Aorta (tissue), 5 donors: ENCODE results near the gene JHY. TPM values are rescaled to one million over a fixed set of nuclear protein-coding genes. Genes with fewer than 3 reads are reported as not detected.

Experiments used
- ATAC-seq: fragments of 200-7000 bp; cut with Tn5 transposase; one replicate; pipeline ENCODE4 v1.9.1; 2022; ENCODE audit warnings: moderate library complexity; ENCODE audit not compliant: low FRiP score
- DNase-seq, 2 donors: peaks; one replicate each; pipeline ENCODE4 v3.0.0-alpha.2; 2020
- H3K27ac ChIP-seq, 2 donors: one replicate each; pipeline ENCODE4 v1.5.1; 2013; ENCODE audit warnings: low read length in 2 of 2, mild to moderate bottlenecking in 2 of 2, moderate library complexity in 2 of 2, control low read depth in 1 of 2, inconsistent platforms in 1 of 2, low read depth in 1 of 2
- H3K27me3 ChIP-seq, 2 donors: one replicate each; pipeline ENCODE4 v1.6.1; 2013; ENCODE audit warnings: control low read depth in 1 of 2, low read length in 1 of 2, mild to moderate bottlenecking in 1 of 2, moderate library complexity in 1 of 2; ENCODE audit not compliant: insufficient read depth in 2 of 2, control insufficient read depth in 1 of 2
- H3K36me3 ChIP-seq, 2 donors: one replicate each; pipeline ENCODE4 v1.6.1; 2013; ENCODE audit warnings: control low read depth in 1 of 2, low read length in 1 of 2, mild to moderate bottlenecking in 1 of 2; ENCODE audit not compliant: insufficient read depth in 2 of 2, control insufficient read depth in 1 of 2
- H3K4me1 ChIP-seq, 2 donors: one replicate each; pipeline ENCODE4 v1.6.1; 2013; ENCODE audit warnings: low read length in 2 of 2, control low read depth in 1 of 2, mild to moderate bottlenecking in 1 of 2, moderate library complexity in 1 of 2; ENCODE audit not compliant: insufficient read depth in 2 of 2, control insufficient read depth in 1 of 2
- H3K4me3 ChIP-seq, 2 donors: one replicate each; pipeline ENCODE4 v1.5.1; 2013; ENCODE audit warnings: low read length in 2 of 2, control low read depth in 1 of 2, mild to moderate bottlenecking in 1 of 2
- H3K9me3 ChIP-seq: one replicate; pipeline ENCODE4 v1.6.1; 2013; ENCODE audit warnings: mild to moderate bottlenecking, low read length; ENCODE audit not compliant: control insufficient read depth
- WGBS, 2 donors: extraction: QIAGEN DNeasy Blood & Tissue Kit; methylation state at CpG; one replicate each; pipeline ENCODE4 v1.1.7; 2013; 5-methylcytosine and 5-hydroxymethylcytosine counted together
- intact Hi-C, 2 donors: fragments of 100-400 bp; cut with DNase I; formaldehyde crosslinking; loops; one replicate each; pipeline versions ENCODE4 v1.14.2 to v1.15.0; 2022
- polyA plus RNA-seq, 2 donors: library from polyadenylated mRNA; stranded (reverse); fragments of 200-250 nt; gene quantifications; one replicate each; pipeline ENCODE4 v1.2.3, GENCODE V29; 2013
- total RNA-seq, 2 donors: library from RNA; stranded (reverse); fragmentation: NEBNext Ultra II Directional; extraction: Animal tissue kit (Norgen Biotek cat#: 25700); gene quantifications; one replicate each; pipeline ENCODE4 v1.2.1, GENCODE V29; 2021
- donor health status: healthy with polysubstance abuse.
- donor health status: Bipolar disorder and iron deficiency.
- donor health status: DM: no; HTN: no; CAD: no.
- donor health status: DM: no; HTN: no; CAD: no.
- donor health status: DM: yes; HTN: yes; CAD: no.

Gene JHY
- total and polyA plus RNA-seq, 4 donors: 1.8 to 7.1 (median 4.7) TPM

GRCh38 chr11:122910775-122911174 is 28.2 kb downstream of the JHY start:
- 51 to 58% methylated on average over 4 of the region's 4 CpGs for WGBS, 2 donors
- ATAC-seq (no peak), DNase-seq (no peak)
- Histone ChIP-seq H3K36me3 (no peaks in the 10 kb centered on the region), H3K4me1 (no peaks in the 10 kb centered on the region), H3K27me3 (no peaks in the 10 kb centered on the region), H3K9me3 (no peaks in the 10 kb centered on the region), H3K27ac (no peak overlapping the region), H3K4me3 (no peak overlapping the region)
- intact Hi-C loops: no loop called here

- no peak overlapping the region for H3K4me3 ChIP-seq
- H3K4me1 ChIP-seq: no peaks in the 10 kb centered on the region
- H3K9me3 ChIP-seq: no peaks in the 10 kb centered on the region
- H3K27me3 ChIP-seq: no peaks in the 10 kb centered on the region
- WGBS, 2 donors: 58 to 72% methylated on average over 1 of the region's 1 CpG
- DNase-seq: no peak
- no peak overlapping the region for H3K27ac ChIP-seq
- peaks cover 0 to 2% of the 10 kb centered on the region in 2 donors for H3K36me3 ChIP-seq
- intact Hi-C loops: no loop called here
- ATAC-seq: no peak
These were observed 34.8 kb downstream of the JHY start for GRCh38 chr11:122917311-122917710.

- intact Hi-C loops: no loop called here
- Histone ChIP-seq H3K4me3 (no peak overlapping the region), H3K4me1 (no peaks in the 10 kb centered on the region), H3K9me3 (no peaks in the 10 kb centered on the region), H3K36me3 (peaks cover 0 to 2% of the 10 kb centered on the region in 2 donors), H3K27me3 (no peaks in the 10 kb centered on the region), H3K27ac (no peak overlapping the region)
- no peak for DNase-seq
- no peak for ATAC-seq
- 95% methylated on average over 7 of the region's 7 CpGs for WGBS, 2 donors
These were observed 36.2 kb downstream of the JHY start for GRCh38 chr11:122918734-122919133.

GRCh38 chr11:122920579-122920978 is 38.0 kb downstream of the JHY start:
- ATAC-seq (no peak), DNase-seq (no peak)
- Histone ChIP-seq H3K27me3 (no peaks in the 10 kb centered on the region), H3K4me3 (no peak overlapping the region), H3K27ac (no peak overlapping the region), H3K36me3 (peaks cover 2 to 4% of the 10 kb centered on the region in 2 donors), H3K4me1 (no peaks in the 10 kb centered on the region), H3K9me3 (no peaks in the 10 kb centered on the region)
- 94 to 97% methylated on average over 5 of the region's 5 CpGs for WGBS, 2 donors
- intact Hi-C loops: no loop called here

- H3K27ac ChIP-seq: no peak overlapping the region
- H3K27me3 ChIP-seq: no peaks in the 10 kb centered on the region
- intact Hi-C loops: no loop called here
- H3K4me3 ChIP-seq: no peak overlapping the region
- no peaks in the 10 kb centered on the region for H3K9me3 ChIP-seq
- no peak for DNase-seq
- H3K36me3 ChIP-seq: peaks cover 2 to 4% of the 10 kb centered on the region in 2 donors
- no peak for ATAC-seq
- WGBS, 2 donors: 81 to 84% methylated on average over 4 of the region's 4 CpGs
- H3K4me1 ChIP-seq: no peaks in the 10 kb centered on the region
These were observed 40.3 kb downstream of the JHY start for GRCh38 chr11:122922893-122923292.

GRCh38 chr11:122923302-122923701 is 40.7 kb downstream of the JHY start:
- no peak overlapping the region for H3K27ac ChIP-seq
- H3K4me1 ChIP-seq: no peaks in the 10 kb centered on the region
- no peaks in the 10 kb centered on the region for H3K27me3 ChIP-seq
- H3K4me3 ChIP-seq: no peak overlapping the region
- peaks cover 2 to 4% of the 10 kb centered on the region in 2 donors for H3K36me3 ChIP-seq
- intact Hi-C loops: no loop called here
- ATAC-seq (no peak), DNase-seq (no peak)
- WGBS, 2 donors: 88 to 95% methylated on average over 2 of the region's 2 CpGs
- no peaks in the 10 kb centered on the region for H3K9me3 ChIP-seq

- Histone ChIP-seq H3K27me3 (no peaks in the 10 kb centered on the region), H3K36me3 (peaks cover 0 to 2% of the 10 kb centered on the region in 2 donors), H3K4me3 (no peak overlapping the region), H3K27ac (no peak overlapping the region), H3K9me3 (peaks cover 1% of the 10 kb centered on the region), H3K4me1 (no peaks in the 10 kb centered on the region)
- 76 to 79% methylated on average over 6 of the region's 6 CpGs for WGBS, 2 donors
- intact Hi-C loops: no loop called here
- DNase-seq (no peak), ATAC-seq (no peak)
These were observed 49.0 kb downstream of the JHY start for GRCh38 chr11:122931510-122931909.

GRCh38 chr11:122933416-122933815 is 50.9 kb downstream of the JHY start:
- WGBS, 2 donors: 64 to 66% methylated on average over 2 of the region's 2 CpGs
- DNase-seq: no peak
- Histone ChIP-seq H3K27ac (no peak overlapping the region), H3K4me3 (no peak overlapping the region), H3K4me1 (no peaks in the 10 kb centered on the region), H3K9me3 (peaks cover 1% of the 10 kb centered on the region), H3K27me3 (no peaks in the 10 kb centered on the region), H3K36me3 (peaks cover 0 to 2% of the 10 kb centered on the region in 2 donors)
- no peak for ATAC-seq
- intact Hi-C loops: no loop called here

- Histone ChIP-seq H3K4me1 (no peaks in the 10 kb centered on the region), H3K27me3 (no peaks in the 10 kb centered on the region), H3K9me3 (peaks cover 1% of the 10 kb centered on the region), H3K4me3 (no peak overlapping the region), H3K27ac (no peak overlapping the region), H3K36me3 (peaks cover 0 to 3% of the 10 kb centered on the region in 2 donors)
- ATAC-seq (no peak), DNase-seq (no peak)
- intact Hi-C loops: no loop called here
- WGBS, 2 donors: 91% methylated on average over 3 of the region's 3 CpGs
These were observed 55.4 kb downstream of the JHY start for GRCh38 chr11:122937983-122938382.
